HCT116 (cell line): ENCODE measurements around the gene SCP2. TPM values are rescaled to one million over a fixed set of nuclear protein-coding genes. Genes with fewer than 3 reads are reported as not detected.

Experiments used
- ATAC-seq: fragments of 200-7000 bp; cut with Tn5 transposase; 2 replicates; pipeline ENCODE4 v1.9.1; 2020; ENCODE audit warnings: mild to moderate bottlenecking, moderate library complexity
- BruUV-seq: library from RNA; stranded (reverse); fragments of 400-500 nt; replicated peaks from 2 replicates; lab custom pipeline; 2021; lab: Mats Ljungman, UMichigan
- CTCF ChIA-PET: fragments of 300-600 bp; sonication (Branson Sonifier 250); formaldehyde crosslinking; loops from one replicate; lab custom pipeline; 2021; ENCODE audit warnings: antibody characterized with exemption; lab: Charles Lee
- POLR2A ChIA-PET: fragments of 300-600, 350-600 bp; sonication (Branson Sonifier 250); formaldehyde crosslinking; loops from one replicate; lab custom pipeline; 2021; ENCODE audit warnings: antibody characterized with exemption; lab: Charles Lee
- RAD21 ChIA-PET, 2 experiments: fragments of 300-600 bp; sonication (Branson Sonifier 250); formaldehyde crosslinking; loops; one replicate each; lab custom pipeline; 2023; ENCODE audit warnings: low total read pairs in 2 of 2; ENCODE audit not compliant: uncharacterized antibody in 2 of 2, unreplicated experiment in 2 of 2, low non-redundant PET in 1 of 2; lab: Charles Lee
- DNase-seq: peaks from one replicate; pipeline ENCODE4 v3.0.0-alpha.2; 2010; ENCODE audit warnings: low read depth, low spot score
- H2AFZ ChIP-seq: fragments of 200-600 bp; shearing (Covaris generic), sonication (generic); 2 replicates; pipeline ENCODE4 v1.6.1; 2017; ENCODE audit warnings: low read depth, mixed run types, mixed read lengths, antibody characterized with exemption, low read length; ENCODE audit not compliant: poor library complexity, severe bottlenecking
- H3K27ac ChIP-seq: 2 replicates; pipeline ENCODE4 v1.5.1; 2012; ENCODE audit warnings: low read depth, low read length
- H3K27me3 ChIP-seq: fragments of 200-600 bp; sonication (generic); 2 replicates; pipeline ENCODE4 v1.6.1; 2016; ENCODE audit warnings: mixed run types, low read length, mixed read lengths; ENCODE audit not compliant: insufficient read depth
- H3K36me3 ChIP-seq, 2 experiments: fragments of 200-500 bp in 1 of 2; fragments of 200-600 bp in 1 of 2; sonication (Bioruptor generic) in 1 of 2; sonication (generic) in 1 of 2; 2 replicates each; pipeline versions ENCODE4 v1.5.1 to v1.6.1; 2014 to 2016; ENCODE audit warnings: low read length in 2 of 2, inconsistent platforms in 1 of 2, mixed read lengths in 1 of 2, mixed run types in 1 of 2; ENCODE audit not compliant: insufficient read depth in 2 of 2, control insufficient read depth in 1 of 2
- H3K4me1 ChIP-seq, 2 experiments: fragments of 200-600 bp in 1 of 2; sonication (generic) in 1 of 2; 2 replicates each; pipeline versions ENCODE4 v1.5.1 to v1.6.1; 2012 to 2017; ENCODE audit warnings: low read length in 2 of 2, inconsistent platforms in 1 of 2, mild to moderate bottlenecking in 1 of 2, mixed read lengths in 1 of 2, mixed run types in 1 of 2, moderate library complexity in 1 of 2; ENCODE audit not compliant: insufficient read depth in 2 of 2, control insufficient read depth in 1 of 2
- H3K4me2 ChIP-seq: fragments of 200-600 bp; sonication (generic); 2 replicates; pipeline ENCODE4 v1.6.1; 2017; ENCODE audit warnings: mixed run types, low read length, mixed read lengths
- H3K4me3 ChIP-seq, 2 experiments: fragments of 200-600 bp in 1 of 2; sonication (generic) in 1 of 2; replicated peaks in 1 of 2; 2 replicates each; pipeline ENCODE4 v1.5.1; 2011 to 2016; ENCODE audit warnings: low read length in 2 of 2, control low read depth in 1 of 2, low read depth in 1 of 2, mild to moderate bottlenecking in 1 of 2, mixed read lengths in 1 of 2, mixed run types in 1 of 2
- H3K79me2 ChIP-seq: fragments of 200-600 bp; sonication (generic); 2 replicates; pipeline ENCODE4 v1.6.1; 2017; ENCODE audit warnings: mild to moderate bottlenecking, mixed run types, low read length, moderate library complexity, mixed read lengths; ENCODE audit not compliant: insufficient read depth
- H3K9ac ChIP-seq: fragments of 200-600 bp; sonication (generic); 2 replicates; pipeline ENCODE4 v1.6.1; 2016; ENCODE audit warnings: low read length, mixed read lengths
- H3K9me2 ChIP-seq: fragments of 200-600 bp; sonication (generic), shearing (Covaris generic); 2 replicates; pipeline ENCODE4 v1.6.1; 2017; ENCODE audit warnings: mixed run types, mild to moderate bottlenecking, moderate library complexity; ENCODE audit not compliant: insufficient read depth
- H3K9me3 ChIP-seq, 2 experiments: fragments of 200-500 bp in 1 of 2; fragments of 200-600 bp in 1 of 2; sonication (Bioruptor generic) in 1 of 2; sonication (generic) in 1 of 2; 2 replicates each; pipeline ENCODE4 v1.6.1; 2014 to 2017; ENCODE audit warnings: low read length in 2 of 2, mixed read lengths in 2 of 2, inconsistent platforms in 1 of 2, low read depth in 1 of 2, mild to moderate bottlenecking in 1 of 2, mixed run types in 1 of 2, moderate library complexity in 1 of 2; ENCODE audit not compliant: control insufficient read depth in 1 of 2, insufficient read depth in 1 of 2
- H4K20me1 ChIP-seq: fragments of 200-600 bp; sonication (generic), shearing (Covaris generic); 2 replicates; pipeline ENCODE4 v1.6.1; 2017; ENCODE audit warnings: mixed run types, mild to moderate bottlenecking, moderate library complexity; ENCODE audit not compliant: insufficient read depth
- CTCF ChIP-seq, 3 experiments: fragments of 200-600 bp in 1 of 3; sonication (generic) in 1 of 3; IDR thresholded peaks in 2 of 3; conservative IDR thresholded peaks in 1 of 3; 2 replicates each; pipeline ENCODE4 v1.5.1; 2012 to 2017; ENCODE audit warnings: low read depth in 2 of 3, low read length in 2 of 3, antibody characterized with exemption in 1 of 3, borderline replicate concordance in 1 of 3, control low read depth in 1 of 3, mild to moderate bottlenecking in 1 of 3, mixed read lengths in 1 of 3, mixed run types in 1 of 3, moderate library complexity in 1 of 3; ENCODE audit not compliant: insufficient read depth in 1 of 3
- FOSL1 ChIP-seq: IDR thresholded peaks from 2 replicates; pipeline ENCODE4 v1.6.1; 2012; ENCODE audit warnings: low read depth
- MAX ChIP-seq: IDR thresholded peaks from 2 replicates; pipeline ENCODE4 v1.6.1; 2012
- RAD21 ChIP-seq: IDR thresholded peaks from 2 replicates; pipeline ENCODE4 v1.6.1; 2012; ENCODE audit warnings: low read depth, mild to moderate bottlenecking
- SP1 ChIP-seq: IDR thresholded peaks from 2 replicates; pipeline ENCODE4 v1.6.1; 2012; ENCODE audit warnings: low read depth
- intact Hi-C: fragments of 100-400 bp; cut with micrococcal nuclease; formaldehyde crosslinking; loops from 2 replicates; pipeline ENCODE4 v1.10.0; 2022
- total RNA-seq: library from RNA; stranded (reverse); gene quantifications from one replicate; pipeline ENCODE4 v1.2.1, GENCODE V29; 2021; ENCODE audit not compliant: unreplicated experiment

Gene SCP2
- total RNA-seq, 1 experiment from 2014 or later = 62.0 TPM

GRCh38 chr1:52913014-52913413 lies 14.1 kb upstream of the SCP2 start:
- Histone ChIP-seq H3K9ac (no peak overlapping the region), H3K4me3 (no peak overlapping the region), H3K36me3 (no peaks in the 10 kb centered on the region), H3K27ac (no peak overlapping the region), H4K20me1 (no peaks in the 10 kb centered on the region), H3K9me2 (no peaks in the 10 kb centered on the region), H3K79me2 (no peaks in the 10 kb centered on the region), H3K9me3 (no peaks in the 10 kb centered on the region), H2AFZ (no peak overlapping the region), H3K4me1 (no peaks in the 10 kb centered on the region), H3K4me2 (no peak overlapping the region), H3K27me3 (no peaks in the 10 kb centered on the region)
- CTCF ChIA-PET = no interaction called here
- DNase-seq = no peak
- POLR2A ChIA-PET = no interaction called here
- ATAC-seq = no peak
- intact Hi-C loops = no loop called here
- RAD21 ChIA-PET = no interaction called here
- no TSS peak for BruUV-seq
- TF ChIP-seq FOSL1 (no peak), SP1 (no peak)

GRCh38 chr1:52913537-52913936 lies 13.5 kb upstream of the SCP2 start:
- ATAC-seq (peak; percentile 70), DNase-seq (no peak)
- no peak overlapping the region for H3K9ac ChIP-seq
- BruUV-seq = no TSS peak
- no peaks in the 10 kb centered on the region for H3K27me3 ChIP-seq
- no peaks in the 10 kb centered on the region for H3K4me1 ChIP-seq
- ChIA-PET CTCF (no interaction called here), POLR2A (no interaction called here), RAD21 (no interaction called here)
- H3K4me2 ChIP-seq = no peak overlapping the region
- no peak overlapping the region for H2AFZ ChIP-seq
- TF ChIP-seq CTCF (IDR thresholded peaks at IDR 0.05 in 2 of 3, conservative IDR thresholded peaks at IDR 0.05 in 1 of 3; ENCODE audit: borderline replicate concordance in 1 of 3, insufficient read depth in 1 of 3, low read depth in 2 of 3, low read length in 2 of 3) (peak; percentile 11 to 33 (median 30); a peak in 3 of 6 replicates), MAX (no peak), RAD21 (peak; percentile 42)
- H3K9me2 ChIP-seq = no peaks in the 10 kb centered on the region
- no peak overlapping the region for H3K4me3 ChIP-seq
- H3K36me3 ChIP-seq = no peaks in the 10 kb centered on the region
- no peak overlapping the region for H3K27ac ChIP-seq
- intact Hi-C loops = no loop called here
- no peaks in the 10 kb centered on the region for H4K20me1 ChIP-seq
- H3K9me3 ChIP-seq = no peaks in the 10 kb centered on the region
- H3K79me2 ChIP-seq = no peaks in the 10 kb centered on the region
